BLaER1 (cell line): ENCODE results near the gene CTAGE1.

Source experiments
- H3K27ac ChIP-seq: shearing (Covaris generic); formaldehyde crosslinking; 2 replicates; pipeline ENCODE4 v1.8.1; 2022
- H3K27me3 ChIP-seq: shearing (Covaris generic); formaldehyde crosslinking; 2 replicates; pipeline ENCODE4 v1.8.1; 2022
- H3K36me3 ChIP-seq: shearing (Covaris generic); formaldehyde crosslinking; 2 replicates; pipeline ENCODE4 v1.8.1; 2022
- H3K4me1 ChIP-seq: shearing (Covaris generic); formaldehyde crosslinking; 2 replicates; pipeline ENCODE4 v1.8.1; 2022
- H3K4me2 ChIP-seq: shearing (Covaris generic); formaldehyde crosslinking; 2 replicates; pipeline ENCODE4 v1.8.1; 2022
- H3K4me3 ChIP-seq: shearing (Covaris generic); formaldehyde crosslinking; 2 replicates; pipeline ENCODE4 v1.8.1; 2022
- H3K9ac ChIP-seq: shearing (Covaris generic); formaldehyde crosslinking; 2 replicates; pipeline ENCODE4 v1.8.1; 2022
- H3K9me3 ChIP-seq: shearing (Covaris generic); formaldehyde crosslinking; 2 replicates; pipeline ENCODE4 v1.8.1; 2022
- H4K20me1 ChIP-seq: shearing (Covaris generic); formaldehyde crosslinking; 2 replicates; pipeline ENCODE4 v1.8.1; 2022
- Cebpa-rat ChIP-seq: shearing (Covaris generic); IDR thresholded peaks from 2 replicates; pipeline ENCODE4 v1.8.1; 2022

The CTAGE1 gene

DNA sequence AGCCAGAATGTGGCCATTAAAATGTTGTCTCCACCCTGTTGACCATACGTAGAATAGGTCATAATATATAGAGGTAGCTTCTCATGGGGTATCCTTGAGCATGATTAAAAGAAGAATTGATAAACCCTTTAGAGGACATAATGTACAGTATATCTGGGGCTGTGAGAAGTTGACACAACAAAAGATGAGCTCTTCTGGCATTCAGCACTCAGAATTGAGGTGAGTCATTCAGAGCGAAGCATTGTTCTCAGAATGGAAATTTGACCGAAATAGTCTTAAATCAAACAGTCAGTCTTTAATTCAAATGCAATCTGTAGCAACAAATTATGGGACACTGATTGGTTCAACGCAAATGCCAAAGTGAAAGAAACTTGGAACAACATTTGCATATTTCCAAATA, 47.3 kb downstream of the CTAGE1 start:
- Histone ChIP-seq H3K4me2 (no peak overlapping the region), H3K27me3 (no peaks in the 10 kb centered on the region)

DNA sequence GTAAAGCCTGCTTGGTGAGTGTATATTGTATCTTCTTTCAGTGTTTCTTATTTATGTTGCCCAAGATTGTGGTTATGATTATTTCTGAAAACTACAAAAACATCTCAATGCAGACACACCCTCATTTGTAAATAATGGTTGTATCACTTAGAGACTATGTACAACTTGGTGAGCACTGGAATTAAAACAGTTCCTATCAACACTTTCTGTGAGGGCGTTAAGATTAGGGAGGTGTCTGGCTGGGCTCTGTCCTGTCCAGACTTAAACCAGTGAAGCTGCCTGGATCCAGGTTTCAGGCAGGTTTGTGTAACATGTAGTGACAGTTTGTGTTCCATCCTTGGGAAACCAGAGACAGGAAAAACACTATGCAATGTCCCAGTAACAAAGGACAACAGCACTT, 49.7 kb downstream of the CTAGE1 start:
- TF ChIP-seq Cebpa-rat, result no peak
- Histone ChIP-seq H3K9me3 (no peaks in the 10 kb centered on the region), H3K4me3 (no peak overlapping the region), H3K27me3 (no peaks in the 10 kb centered on the region), H3K4me1 (no peaks in the 10 kb centered on the region), H3K4me2 (no peak overlapping the region), H3K9ac (no peak overlapping the region), H3K27ac (no peak overlapping the region), H3K36me3 (no peaks in the 10 kb centered on the region), H4K20me1 (no peaks in the 10 kb centered on the region)

More for the DNA sequence above, 47.3 kb downstream of the CTAGE1 start:
- H3K9ac ChIP-seq, result no peak overlapping the region
- TF ChIP-seq Cebpa-rat, result no peak
- H3K27ac ChIP-seq, result no peak overlapping the region
- H3K36me3 ChIP-seq, result no peaks in the 10 kb centered on the region
- no peaks in the 10 kb centered on the region for H4K20me1 ChIP-seq
- H3K4me1 ChIP-seq, result no peaks in the 10 kb centered on the region
- no peak overlapping the region for H3K4me3 ChIP-seq
- no peaks in the 10 kb centered on the region for H3K9me3 ChIP-seq

DNA sequence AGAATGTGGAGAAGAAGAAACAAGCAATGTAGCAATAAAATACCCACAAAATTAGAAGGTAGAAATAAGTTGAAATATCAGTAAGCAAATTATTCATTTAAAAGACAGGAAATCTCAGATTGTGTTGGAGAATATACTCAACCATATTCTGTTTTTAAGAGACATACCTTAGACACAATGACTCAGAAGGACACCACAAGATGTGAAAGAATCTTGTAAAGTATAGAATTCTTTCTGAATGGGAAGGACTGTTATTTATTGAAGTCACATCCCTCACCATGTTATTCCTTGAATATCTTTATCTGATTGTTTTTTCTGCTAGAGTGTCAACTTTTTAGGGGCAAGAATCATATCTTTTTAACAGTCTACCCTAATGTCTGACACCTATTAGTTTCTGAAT, 50.4 kb downstream of the CTAGE1 start:
- Histone ChIP-seq H3K9ac (no peak overlapping the region), H3K9me3 (no peaks in the 10 kb centered on the region), H3K27me3 (no peaks in the 10 kb centered on the region), H3K36me3 (no peaks in the 10 kb centered on the region), H4K20me1 (no peaks in the 10 kb centered on the region), H3K4me1 (no peaks in the 10 kb centered on the region), H3K27ac (no peak overlapping the region), H3K4me3 (no peak overlapping the region), H3K4me2 (no peak overlapping the region)
- TF ChIP-seq Cebpa-rat, result no peak

DNA sequence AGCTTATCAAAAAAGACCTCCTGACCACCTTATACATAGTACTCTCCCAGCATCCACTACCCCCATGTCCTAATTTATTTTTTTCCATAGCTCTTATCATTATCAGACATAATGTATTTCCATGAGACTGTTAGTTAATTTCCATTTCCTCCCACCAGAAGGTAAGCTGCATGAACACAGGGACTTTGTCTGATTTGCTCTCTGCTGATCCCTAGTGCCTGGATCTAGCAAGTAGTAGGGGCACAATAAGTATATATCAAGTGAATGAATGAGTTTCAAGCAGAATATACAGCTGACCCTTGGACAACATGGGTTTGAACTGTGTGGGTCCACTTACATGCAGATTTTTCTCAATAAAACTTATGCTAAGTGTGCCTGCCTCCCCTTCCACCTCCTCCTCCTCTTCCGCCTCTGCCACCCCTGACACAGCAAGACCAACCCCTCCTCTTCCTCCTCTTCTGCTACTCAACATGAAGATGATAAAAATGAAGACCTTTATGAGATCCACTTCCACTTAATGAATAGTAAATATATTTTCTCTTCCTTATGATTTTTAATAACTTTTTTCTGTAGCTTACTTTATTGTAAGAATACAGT, 53.8 kb downstream of the CTAGE1 start:
- TF ChIP-seq Cebpa-rat, result no peak
- no peak overlapping the region for H3K27ac ChIP-seq

More for the DNA sequence above, 53.8 kb downstream of the CTAGE1 start:
- Histone ChIP-seq H3K4me3 (no peak overlapping the region), H3K27me3 (no peaks in the 10 kb centered on the region), H4K20me1 (no peaks in the 10 kb centered on the region), H3K36me3 (no peaks in the 10 kb centered on the region), H3K4me1 (no peaks in the 10 kb centered on the region), H3K4me2 (no peak overlapping the region), H3K9ac (no peak overlapping the region), H3K9me3 (no peaks in the 10 kb centered on the region)
